Measurements from ENCODE around the gene INPP5A. TPM values are rescaled to one million over a fixed set of nuclear protein-coding genes. Genes with fewer than 3 reads are reported as not detected.

INPP5A gene
- total and polyA plus RNA-seq, 7 donors = 15.1 to 48.8 (median 40.9) TPM

- Histone ChIP-seq H3K9me3 (no peaks in the 10 kb centered on the region), H3K36me3 (ENCODE audit: insufficient read depth in 1 of 2, low read depth in 1 of 2) (no peaks in the 10 kb centered on the region), H3K27ac (peak overlapping the region; percentile 98), H3K4me3 (peak overlapping the region; percentile 19), H3K4me1 (peaks cover 78% of the 10 kb centered on the region), H3K27me3 (ENCODE audit: insufficient read depth in 3 of 3, low read length in 2 of 3) (no peaks in the 10 kb centered on the region)
- DNase-seq (peak; percentile 58 to 82), ATAC-seq (peak; percentile 52 to 64 (median 58))
- intact Hi-C loops (cut with DNase I) = loop anchor here (5.0 kb wide), 2 partner anchors 37 to 112 kb away; no protein-coding TSS in a partner anchor
- 50 to 69% (median 51%) methylated on average over 21 of the region's 21 CpGs for WGBS, 3 donors
- TF ChIP-seq CTCF (IDR thresholded peaks at IDR 0.05) = no peak
Measured at GRCh38 chr10:132628966-132629900, 91.6 kb downstream of the INPP5A start.

GRCh38 chr10:132630156-132630555 lies 92.6 kb downstream of the INPP5A start:
- H3K9me3 ChIP-seq = no peaks in the 10 kb centered on the region
- H3K36me3 ChIP-seq (ENCODE audit: insufficient read depth in 1 of 2, low read depth in 1 of 2) = no peaks in the 10 kb centered on the region
- DNase-seq = peak in 1 of 2 donors; percentile 36
- H3K27me3 ChIP-seq (ENCODE audit: insufficient read depth in 3 of 3, low read length in 2 of 3) = no peaks in the 10 kb centered on the region
- intact Hi-C loops (cut with DNase I) = loop anchor here (5.0 to 10.0 kb wide), 4 partner anchors 93 to 238 kb away; partner anchors contain the start of genes INPP5A (in 1 of the 2) and PWWP2B (in 1 of the 2)
- no peak for ATAC-seq
- 93 to 98% (median 94%) methylated on average over 5 of the region's 5 CpGs for WGBS, 3 donors
- peak overlapping the region; percentile 98 for H3K27ac ChIP-seq
- no peak for TF ChIP-seq CTCF (IDR thresholded peaks at IDR 0.05)
- H3K4me1 ChIP-seq = peaks cover 81% of the 10 kb centered on the region
- H3K4me3 ChIP-seq = no peak overlapping the region

- H3K4me3 ChIP-seq = peak overlapping the region; percentile 38
- 60 to 69% (median 61%) methylated on average over 23 to 24 of the region's 24 CpGs for WGBS, 3 donors
- H3K27me3 ChIP-seq (ENCODE audit: insufficient read depth in 3 of 3, low read length in 2 of 3) = no peaks in the 10 kb centered on the region
- no peak for TF ChIP-seq CTCF (IDR thresholded peaks at IDR 0.05)
- intact Hi-C loops (cut with DNase I) = loop anchor here (5.0 to 10.0 kb wide), 4 partner anchors 94 to 239 kb away; partner anchors contain the start of genes INPP5A (in 1 of the 2) and PWWP2B (in 1 of the 2)
- ATAC-seq (peak; percentile 65 to 78 (median 69)), DNase-seq (peak; percentile 76 to 89)
- peaks cover 79% of the 10 kb centered on the region for H3K4me1 ChIP-seq
- H3K36me3 ChIP-seq (ENCODE audit: insufficient read depth in 1 of 2, low read depth in 1 of 2) = no peaks in the 10 kb centered on the region
- H3K9me3 ChIP-seq = no peaks in the 10 kb centered on the region
- H3K27ac ChIP-seq = peak overlapping the region; percentile 98
Measured at GRCh38 chr10:132630666-132631337, 93.2 kb downstream of the INPP5A start.

- TF ChIP-seq CTCF (IDR thresholded peaks at IDR 0.05) = no peak
- Histone ChIP-seq H3K9me3 (no peaks in the 10 kb centered on the region), H3K27me3 (ENCODE audit: insufficient read depth in 3 of 3, low read length in 2 of 3) (no peaks in the 10 kb centered on the region), H3K36me3 (ENCODE audit: insufficient read depth in 1 of 2, low read depth in 1 of 2) (no peaks in the 10 kb centered on the region), H3K4me1 (peaks cover 81% of the 10 kb centered on the region), H3K4me3 (peak overlapping the region; percentile 38), H3K27ac (peak overlapping the region; percentile 98)
- DNase-seq (peak; percentile 73 to 87), ATAC-seq (peak; percentile 76 to 84 (median 80))
- intact Hi-C loops (cut with DNase I) = loop anchor here (5.0 to 10.0 kb wide), 4 partner anchors 94 to 239 kb away; partner anchors contain the start of genes INPP5A (in 1 of the 2) and PWWP2B (in 1 of the 2)
- WGBS, 3 donors = 8 to 21% (median 8%) methylated on average over 18 of the region's 18 CpGs
Measured at GRCh38 chr10:132631338-132631735, 93.8 kb downstream of the INPP5A start.
